ENCODE results near the gene XRCC4.

XRCC4 gene

DNA sequence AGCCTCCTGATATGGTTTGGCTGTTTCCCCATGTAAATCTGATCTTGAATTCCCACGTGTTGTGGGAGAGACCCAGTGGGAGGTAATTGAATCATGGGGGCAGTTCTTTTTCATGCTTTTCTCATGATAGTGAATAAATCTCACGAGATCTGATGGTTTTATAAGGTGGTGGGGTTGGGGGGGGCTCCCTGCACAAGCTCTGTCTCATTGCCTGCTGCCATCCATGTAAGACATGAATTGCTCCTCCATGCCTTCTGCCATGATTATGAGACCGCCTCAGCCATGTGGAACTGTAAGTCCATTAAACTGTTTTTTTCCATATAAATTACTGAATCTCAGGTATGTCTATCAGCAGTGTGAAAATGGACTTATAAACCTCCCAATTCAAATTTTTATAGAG is 12.8 kb downstream of the XRCC4 start:
- TF ChIP-seq, protein P1, sequence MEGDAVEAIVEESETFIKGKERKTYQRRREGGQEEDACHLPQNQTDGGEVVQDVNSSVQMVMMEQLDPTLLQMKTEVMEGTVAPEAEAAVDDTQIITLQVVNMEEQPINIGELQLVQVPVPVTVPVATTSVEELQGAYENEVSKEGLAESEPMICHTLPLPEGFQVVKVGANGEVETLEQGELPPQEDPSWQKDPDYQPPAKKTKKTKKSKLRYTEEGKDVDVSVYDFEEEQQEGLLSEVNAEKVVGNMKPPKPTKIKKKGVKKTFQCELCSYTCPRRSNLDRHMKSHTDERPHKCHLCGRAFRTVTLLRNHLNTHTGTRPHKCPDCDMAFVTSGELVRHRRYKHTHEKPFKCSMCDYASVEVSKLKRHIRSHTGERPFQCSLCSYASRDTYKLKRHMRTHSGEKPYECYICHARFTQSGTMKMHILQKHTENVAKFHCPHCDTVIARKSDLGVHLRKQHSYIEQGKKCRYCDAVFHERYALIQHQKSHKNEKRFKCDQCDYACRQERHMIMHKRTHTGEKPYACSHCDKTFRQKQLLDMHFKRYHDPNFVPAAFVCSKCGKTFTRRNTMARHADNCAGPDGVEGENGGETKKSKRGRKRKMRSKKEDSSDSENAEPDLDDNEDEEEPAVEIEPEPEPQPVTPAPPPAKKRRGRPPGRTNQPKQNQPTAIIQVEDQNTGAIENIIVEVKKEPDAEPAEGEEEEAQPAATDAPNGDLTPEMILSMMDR (IDR thresholded peaks at IDR 0.05; ENCODE audit: low read depth, low read length), result no peak
- no peak for DNase-seq (ENCODE audit: low read depth in 2 of 2)
- no peak overlapping the region for H3K4me3 ChIP-seq (replicated peaks in 1 of 2; ENCODE audit: low read depth in 2 of 2, low read length in 2 of 2)

DNA sequence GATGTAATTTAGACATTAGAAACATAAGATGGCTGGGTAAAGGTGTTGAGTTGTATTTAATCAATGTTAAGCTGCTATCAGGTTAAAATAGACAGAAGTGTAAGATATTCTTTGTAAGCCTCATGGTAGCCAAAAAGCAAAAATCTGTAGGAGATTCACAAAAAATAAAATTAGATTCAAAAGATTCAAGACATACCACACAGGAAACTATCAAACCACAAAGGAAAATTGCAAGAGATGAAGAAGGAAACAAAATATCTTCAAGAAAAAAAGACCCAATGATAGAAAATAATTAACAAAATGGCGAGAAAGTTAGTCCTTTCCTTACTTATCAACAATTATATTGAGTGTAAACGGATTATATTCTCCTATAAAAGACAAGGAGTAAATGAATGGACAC is 15.3 kb downstream of the XRCC4 start:
- no peak overlapping the region for H3K4me3 ChIP-seq (replicated peaks in 1 of 2; ENCODE audit: low read depth in 2 of 2, low read length in 2 of 2)
- TF ChIP-seq, protein P1 (IDR thresholded peaks at IDR 0.05; ENCODE audit: low read depth, low read length), result no peak
- DNase-seq (ENCODE audit: low read depth in 2 of 2), result no peak

DNA sequence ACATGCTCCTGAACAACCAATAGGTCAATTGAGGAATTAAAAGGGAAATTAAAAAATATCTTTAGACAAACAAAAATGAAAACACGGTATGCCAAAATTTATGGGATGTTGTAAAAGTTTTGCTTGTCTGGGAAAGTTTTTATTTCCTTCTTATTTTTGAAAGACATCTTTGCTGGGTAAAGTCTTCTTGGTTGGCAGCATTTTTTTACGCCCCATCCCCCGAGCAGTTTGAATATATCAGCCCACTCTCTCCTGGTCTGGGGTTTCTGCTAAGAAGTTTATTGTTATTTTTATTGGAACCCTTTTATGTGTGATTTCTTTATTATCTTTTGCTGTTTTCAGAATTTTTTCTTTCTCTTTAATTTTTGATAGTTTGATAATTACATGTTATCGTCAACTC is 16.3 kb downstream of the XRCC4 start:
- no peak for DNase-seq (ENCODE audit: low read depth in 2 of 2)
- no peak overlapping the region for H3K4me3 ChIP-seq (replicated peaks in 1 of 2; ENCODE audit: low read depth in 2 of 2, low read length in 2 of 2)
- TF ChIP-seq, protein P1 (IDR thresholded peaks at IDR 0.05; ENCODE audit: low read depth, low read length), result no peak

DNA sequence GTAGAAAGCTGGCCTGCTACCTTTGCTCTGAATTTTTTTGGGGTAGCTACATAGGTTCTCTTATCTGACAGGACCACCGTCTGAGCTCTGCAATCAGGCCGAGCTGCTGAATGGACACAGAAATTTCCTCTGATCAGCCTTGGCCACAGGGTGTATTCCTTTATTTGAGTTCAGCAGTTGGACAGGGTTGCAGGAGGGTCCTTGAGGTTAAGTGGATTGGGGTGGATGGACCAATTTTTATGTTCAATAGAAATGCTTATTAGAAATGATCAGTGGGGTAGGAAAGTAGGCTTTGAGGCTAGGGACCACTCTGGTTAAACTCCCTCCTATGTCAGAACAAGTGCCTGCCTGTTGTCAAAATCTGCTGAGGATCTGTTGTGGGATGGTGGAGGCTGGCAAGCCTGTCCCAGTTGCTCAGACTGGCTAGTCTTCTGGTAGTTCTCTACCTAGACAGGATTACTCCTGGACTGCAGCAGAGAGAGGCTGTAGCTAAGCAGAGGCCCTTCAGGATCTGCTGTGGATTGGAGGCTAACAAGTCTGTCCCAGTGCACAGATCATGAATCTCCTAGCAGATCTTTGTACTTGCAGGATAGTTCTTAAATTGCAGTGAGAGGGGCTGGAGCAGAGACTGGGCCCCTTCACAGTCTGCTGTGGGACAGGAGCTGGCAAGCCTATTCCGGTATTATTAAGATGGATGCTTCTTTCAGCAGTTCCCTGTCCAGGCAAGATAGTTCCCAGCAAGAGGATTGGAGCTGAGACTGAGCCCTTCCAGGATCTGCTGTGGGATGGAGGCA is 18.0 kb downstream of the XRCC4 start:
- no peak for DNase-seq (ENCODE audit: low read depth in 2 of 2)
- TF ChIP-seq, protein P1 (IDR thresholded peaks at IDR 0.05; ENCODE audit: low read depth, low read length), result no peak
- no peak overlapping the region for H3K4me3 ChIP-seq (replicated peaks in 1 of 2; ENCODE audit: low read depth in 2 of 2, low read length in 2 of 2)

DNA sequence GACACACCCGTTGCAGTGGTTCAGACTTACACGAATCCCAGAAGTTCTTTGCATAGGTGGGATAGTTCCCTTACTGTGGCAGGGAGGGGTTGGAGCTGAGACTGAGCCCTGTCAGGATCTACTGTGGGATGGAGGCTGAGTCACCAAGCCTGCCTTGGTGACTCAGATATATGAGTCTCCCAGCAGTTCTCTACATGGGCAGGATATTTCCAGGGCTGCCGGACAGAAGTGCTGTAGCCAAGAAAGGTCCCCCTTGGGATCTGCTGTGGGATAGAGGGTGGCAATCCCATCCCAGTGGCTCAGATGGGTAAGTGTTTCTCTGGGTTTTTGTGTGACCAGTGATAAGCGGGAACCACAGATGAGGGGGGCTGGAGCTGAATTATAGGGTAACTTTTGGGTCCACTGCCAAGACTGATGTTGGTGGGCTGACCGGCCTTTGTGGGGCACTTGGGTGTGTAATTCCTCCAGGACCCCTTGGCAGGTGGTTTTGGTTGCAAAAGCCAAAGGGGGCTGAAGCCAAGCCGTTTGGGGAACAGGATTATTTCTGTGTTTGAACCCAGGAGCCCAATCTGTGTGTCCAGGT is 18.7 kb downstream of the XRCC4 start:
- TF ChIP-seq, protein P1 (IDR thresholded peaks at IDR 0.05; ENCODE audit: low read depth, low read length), result no peak

DNA sequence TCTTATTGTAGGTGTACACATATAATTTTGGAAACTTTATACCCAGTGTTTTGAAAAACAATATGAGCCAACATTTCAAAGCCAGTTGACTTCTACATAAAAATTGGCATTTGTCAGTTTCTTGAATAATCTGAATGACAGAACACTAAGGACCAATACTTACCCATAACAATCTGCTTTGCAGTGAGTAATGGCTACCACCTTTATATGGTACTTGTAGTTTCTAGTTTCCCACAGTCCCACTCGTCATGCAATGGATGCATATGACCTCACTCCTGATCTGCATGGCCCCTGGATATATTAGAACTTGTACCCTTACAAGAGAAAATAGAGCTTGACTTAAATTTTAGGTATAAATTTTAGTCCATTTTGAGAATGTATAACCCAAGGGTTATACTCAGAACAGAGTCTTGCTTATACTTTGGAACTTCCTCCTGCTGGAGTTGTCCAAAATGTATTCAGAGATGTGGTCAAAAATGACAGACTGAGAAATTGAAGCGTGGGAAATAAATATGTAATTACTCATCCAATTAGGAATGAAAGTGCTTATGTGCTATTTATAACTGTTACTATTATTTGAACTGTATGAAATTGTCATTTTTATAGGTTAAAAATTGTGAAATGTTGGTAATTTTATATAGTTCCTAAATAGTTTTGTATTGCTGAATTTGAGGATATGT is 19.5 kb downstream of the XRCC4 start:
- peak; percentile 23 to 36 for DNase-seq (ENCODE audit: low read depth in 2 of 2)
- no peak overlapping the region for H3K4me3 ChIP-seq (replicated peaks in 1 of 2; ENCODE audit: low read depth in 2 of 2, low read length in 2 of 2)
- TF ChIP-seq, protein P1 (IDR thresholded peaks at IDR 0.05; ENCODE audit: low read depth, low read length), result no peak

More for the DNA sequence above, 18.7 kb downstream of the XRCC4 start:
- peak; percentile 52 to 83 for DNase-seq (ENCODE audit: low read depth in 2 of 2)
- H3K4me3 ChIP-seq (replicated peaks in 1 of 2; ENCODE audit: low read depth in 2 of 2, low read length in 2 of 2), result no peak overlapping the region
